Bone marrow (tissue), 2 donors: ENCODE results near the gene ZNF681.
A peak's percentile ranks its signal among the peaks of the same experiment; 100 is the strongest.
"Not testable (repeated sequence)": the region's sequence is repeated elsewhere in the genome, so short reads cannot be mapped to it uniquely, and the experiment has no call there.

Experiments
- DNase-seq, 2 donors: peaks; one replicate each; lab custom pipeline; 2025; lab: John Stamatoyannopoulos, UW

ZNF681 gene

GRCh38 chr19:23772675-23773063 lies 14.0 kb upstream of the ZNF681 start:
- no peak for DNase-seq

- no peak for DNase-seq
Measured at GRCh38 chr19:23771761-23772674, 13.3 kb upstream of the ZNF681 start.

- no peak for DNase-seq
Measured at GRCh38 chr19:23771316-23771715, 12.6 kb upstream of the ZNF681 start.

GRCh38 chr19:23770672-23771250 lies 12.1 kb upstream of the ZNF681 start:
- no peak for DNase-seq

GRCh38 chr19:23769691-23770468 lies 11.2 kb upstream of the ZNF681 start:
- DNase-seq, result no peak

GRCh38 chr19:23766951-23767350 lies 8.3 kb upstream of the ZNF681 start:
- no peak for DNase-seq

- no peak for DNase-seq
Measured at GRCh38 chr19:23764781-23765180, 6.1 kb upstream of the ZNF681 start.

- peak in 1 of 2 donors; percentile 56 for DNase-seq
Measured at GRCh38 chr19:23762884-23763711, 4.4 kb upstream of the ZNF681 start.

- DNase-seq, result no peak
Measured at GRCh38 chr19:23762548-23762883, 3.8 kb upstream of the ZNF681 start.

- not testable (repeated sequence) for DNase-seq
Measured at GRCh38 chr19:23760326-23760725, 1.6 kb upstream of the ZNF681 start.

- not testable (repeated sequence) for DNase-seq
Measured at GRCh38 chr19:23743633-23744232, 15.0 kb downstream of the ZNF681 start.

- not testable (repeated sequence) for DNase-seq
Measured at GRCh38 chr19:23730729-23731465, 27.8 kb downstream of the ZNF681 start.

- DNase-seq, result not testable (repeated sequence)
Measured at GRCh38 chr19:23724161-23724560, 34.5 kb downstream of the ZNF681 start.

- no peak for DNase-seq
Measured at GRCh38 chr19:23718802-23719201, 39.9 kb downstream of the ZNF681 start.

- DNase-seq, result no peak
Measured at GRCh38 chr19:23716792-23717191, 41.9 kb downstream of the ZNF681 start.

- DNase-seq, result no peak
Measured at GRCh38 chr19:23709347-23709746, 49.3 kb downstream of the ZNF681 start.

- DNase-seq, result no peak
Measured at GRCh38 chr19:23706657-23707056, 52.0 kb downstream of the ZNF681 start.

- no peak for DNase-seq
Measured at GRCh38 chr19:23699521-23699860, 59.2 kb downstream of the ZNF681 start.

- DNase-seq, result no peak
Measured at GRCh38 chr19:23698711-23699520, 59.8 kb downstream of the ZNF681 start.

GRCh38 chr19:23692937-23693336 lies 65.8 kb downstream of the ZNF681 start:
- not testable (repeated sequence) for DNase-seq
